PFSK-1 (cell line): ENCODE data around the gene STT3A.

Experiments used
- FOXP2 ChIP-seq: optimal IDR thresholded peaks from 2 replicates; pipeline ENCODE3; 2011; ENCODE audit warnings: borderline replicate concordance, control low read depth, inconsistent platforms; ENCODE audit not compliant: insufficient read depth; ENCODE audit errors: extremely low read length, extremely low read depth
- POLR2AphosphoS5 ChIP-seq: IDR thresholded peaks from 2 replicates; pipeline ENCODE4 v1.6.1; 2012; ENCODE audit warnings: low read depth, mild to moderate bottlenecking, control low read depth, low read length, moderate library complexity
- REST ChIP-seq, 2 experiments: IDR thresholded peaks; 2 replicates each; pipeline versions ENCODE4 v1.6.1 to v1.8.0; 2011 to 2012; ENCODE audit warnings: low read depth in 2 of 2, low read length in 2 of 2, control low read depth in 1 of 2, inconsistent platforms in 1 of 2, mild to moderate bottlenecking in 1 of 2, moderate library complexity in 1 of 2; ENCODE audit not compliant: insufficient read depth in 1 of 2
- SIN3A ChIP-seq: IDR thresholded peaks from 2 replicates; pipeline ENCODE4 v1.6.1; 2012; ENCODE audit warnings: mild to moderate bottlenecking, low read length, moderate library complexity, borderline replicate concordance; ENCODE audit not compliant: insufficient read depth

DNA sequence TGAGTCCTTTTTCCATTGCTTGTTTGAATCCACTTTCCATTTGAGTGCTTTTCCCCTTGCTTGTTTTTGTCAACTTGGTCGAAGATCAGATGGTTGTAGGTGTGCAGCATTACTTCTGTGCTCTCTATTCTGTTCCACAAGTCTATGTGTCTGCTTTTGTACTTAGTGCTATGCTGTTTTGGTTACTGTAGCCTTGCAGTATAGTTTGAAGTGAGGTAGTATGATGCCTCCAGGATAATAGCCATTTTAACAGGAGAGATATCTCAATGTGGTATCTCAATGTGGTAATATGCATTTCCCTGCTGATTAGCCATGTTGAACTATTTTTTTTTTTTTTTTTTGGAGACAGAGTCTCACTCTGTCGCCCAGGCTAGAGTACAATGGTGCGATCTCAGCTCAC lies 71.3 kb downstream of the STT3A start:
- TF ChIP-seq REST (IDR thresholded peaks at IDR 0.05; ENCODE audit: insufficient read depth in 1 of 2, low read depth in 2 of 2, low read length in 2 of 2), result no peak
- TF ChIP-seq SIN3A, result no peak
- TF ChIP-seq POLR2AphosphoS5, result no peak
- no peak for TF ChIP-seq FOXP2
